GM18951 (cell line): ENCODE results near the gene ACP6.

Experiments used
- POLR2A ChIP-seq: IDR thresholded peaks from 4 replicates; pipeline ENCODE4 v1.6.1; 2011; ENCODE audit warnings: mild to moderate bottlenecking; ENCODE audit not compliant: insufficient read length, insufficient read depth; ENCODE audit errors: extremely low read depth
- in situ Hi-C: fragments of 300-500 bp; cut with MboI; formaldehyde crosslinking; loops from one replicate; pipeline ENCODE4 v1.12.0; 2022; ENCODE audit warnings: low sequenced_read_pairs, mixed read lengths, inconsistent platforms; ENCODE audit not compliant: unreplicated experiment

Gene ACP6

GRCh38 chr1:147641695-147642592 lies 28.4 kb downstream of the ACP6 start:
- TF ChIP-seq POLR2A, result no peak
- in situ Hi-C loops, result no loop called here

- in situ Hi-C loops, result no loop called here
- TF ChIP-seq POLR2A, result no peak
These were observed 29.0 kb downstream of the ACP6 start for GRCh38 chr1:147641291-147641690.

- in situ Hi-C loops, result no loop called here
- TF ChIP-seq POLR2A, result no peak
These were observed 29.7 kb downstream of the ACP6 start for GRCh38 chr1:147640553-147641165.

DNA sequence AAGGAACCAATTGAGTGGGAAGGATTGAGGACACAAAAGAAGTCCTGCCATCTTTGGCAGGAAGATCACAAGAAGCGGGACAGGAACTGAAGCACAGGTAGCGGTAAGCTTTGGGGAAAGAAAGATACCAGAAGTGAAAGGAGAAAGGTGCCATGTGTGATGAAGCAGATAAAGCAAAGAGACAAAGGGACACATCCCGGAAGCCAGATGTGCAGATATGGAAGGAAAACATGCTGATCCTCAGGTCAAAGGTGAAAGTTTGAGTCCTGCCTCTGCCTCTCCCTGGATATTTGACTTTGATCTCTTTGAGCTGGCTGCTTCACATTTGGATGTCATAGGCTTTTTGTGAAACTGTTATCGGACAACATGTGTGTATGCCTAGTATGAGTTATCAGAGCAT lies 34.0 kb downstream of the ACP6 start:
- in situ Hi-C loops, result no loop called here
- TF ChIP-seq POLR2A, result no peak

GRCh38 chr1:147635342-147635741 lies 35.0 kb downstream of the ACP6 start:
- in situ Hi-C loops, result no loop called here
- no peak for TF ChIP-seq POLR2A

DNA sequence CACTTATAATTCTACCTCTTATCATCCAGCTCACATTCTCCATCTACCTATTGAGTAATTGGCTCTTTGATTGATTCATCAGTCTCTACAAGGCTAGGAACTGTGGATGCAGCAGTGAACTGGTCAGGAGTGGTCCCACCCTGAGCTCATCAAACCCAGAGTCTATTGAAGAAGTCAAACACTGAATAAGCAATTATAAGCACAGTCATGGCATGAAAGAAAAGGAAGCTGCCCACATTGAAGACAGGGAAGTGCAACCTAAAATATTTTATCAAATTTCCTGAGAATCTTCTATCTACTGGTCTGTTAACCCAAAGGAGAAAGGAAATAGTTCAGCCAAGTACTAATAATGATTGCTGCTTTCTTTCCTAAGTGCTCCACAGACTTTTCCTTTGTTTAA lies 35.7 kb downstream of the ACP6 start:
- in situ Hi-C loops, result no loop called here
- TF ChIP-seq POLR2A, result no peak

DNA sequence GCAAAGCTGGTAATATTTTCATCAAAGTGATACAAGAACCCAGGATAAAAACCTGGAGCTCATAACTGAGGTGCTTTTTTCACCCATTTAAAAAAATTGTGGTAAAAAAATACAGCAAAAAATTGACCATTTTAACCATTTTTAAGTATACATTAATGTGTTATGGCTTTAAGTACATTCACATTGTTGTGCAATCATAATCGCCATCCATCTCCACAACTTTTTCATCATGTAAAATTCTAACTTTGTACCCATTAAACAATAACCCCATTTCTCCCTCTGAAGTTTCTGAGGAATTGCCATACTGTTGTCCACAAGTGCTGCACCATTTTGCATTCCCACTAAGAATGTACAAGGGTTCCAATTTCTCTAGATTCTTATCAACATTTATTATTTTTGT lies 36.6 kb downstream of the ACP6 start:
- in situ Hi-C loops, result no loop called here
- no peak for TF ChIP-seq POLR2A

- in situ Hi-C loops, result no loop called here
These were observed 38.5 kb downstream of the ACP6 start for GRCh38 chr1:147631839-147632238.

GRCh38 chr1:147630447-147630846 lies 39.9 kb downstream of the ACP6 start:
- no peak for TF ChIP-seq POLR2A
- in situ Hi-C loops, result no loop called here

More at GRCh38 chr1:147631839-147632238, 38.5 kb downstream of the ACP6 start:
- no peak for TF ChIP-seq POLR2A

DNA sequence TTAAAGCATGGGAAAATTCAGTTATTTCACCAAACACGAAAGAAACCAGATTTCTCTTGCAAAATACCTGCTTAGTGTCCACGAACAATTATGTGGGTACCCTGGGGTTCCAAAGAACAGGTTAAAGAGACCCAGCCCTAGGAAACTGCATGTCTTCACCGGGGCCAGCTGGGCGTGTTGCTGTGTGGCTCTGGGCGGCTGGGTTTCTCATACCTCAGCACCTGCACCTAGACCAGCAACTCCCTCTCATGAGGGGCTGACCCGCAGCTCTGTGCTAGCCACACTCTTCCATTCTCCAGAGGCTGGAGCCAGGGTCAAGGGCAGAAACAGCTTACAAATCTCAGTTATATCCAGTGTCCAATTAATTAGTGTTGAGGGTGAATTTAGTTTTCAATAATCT lies 40.3 kb downstream of the ACP6 start:
- in situ Hi-C loops, result no loop called here
- no peak for TF ChIP-seq POLR2A

DNA sequence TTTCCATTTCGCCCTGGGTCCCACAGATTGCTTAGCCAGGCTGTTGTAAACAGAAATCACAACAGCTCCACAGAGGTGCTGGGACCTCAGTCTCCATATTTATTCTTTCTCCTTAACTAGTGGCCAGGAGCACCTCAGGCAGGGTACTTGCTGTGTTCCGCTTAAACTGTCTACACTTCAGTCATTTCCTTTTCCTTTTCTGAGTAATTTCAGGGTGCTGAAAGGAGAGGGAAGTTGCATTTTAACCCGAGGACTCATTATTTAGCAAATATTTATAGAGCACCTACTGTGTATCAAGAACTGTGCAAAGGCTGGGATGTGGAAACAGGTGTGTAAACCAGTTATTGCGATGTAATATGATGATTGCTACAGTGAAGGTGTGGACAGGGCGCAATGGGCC lies 41.9 kb downstream of the ACP6 start:
- in situ Hi-C loops, result loop anchor here (10.0 kb wide), 2 partner anchors 134 to 354 kb away; no protein-coding TSS in a partner anchor
- TF ChIP-seq POLR2A, result no peak

- in situ Hi-C loops, result loop anchor here (10.0 kb wide), 2 partner anchors 133 to 353 kb away; no protein-coding TSS in a partner anchor
- TF ChIP-seq POLR2A, result no peak
These were observed 42.8 kb downstream of the ACP6 start for GRCh38 chr1:147627435-147628110.

GRCh38 chr1:147626739-147627138 lies 43.6 kb downstream of the ACP6 start:
- no peak for TF ChIP-seq POLR2A
- in situ Hi-C loops, result loop anchor here (10.0 kb wide), 2 partner anchors 132 to 352 kb away; no protein-coding TSS in a partner anchor

DNA sequence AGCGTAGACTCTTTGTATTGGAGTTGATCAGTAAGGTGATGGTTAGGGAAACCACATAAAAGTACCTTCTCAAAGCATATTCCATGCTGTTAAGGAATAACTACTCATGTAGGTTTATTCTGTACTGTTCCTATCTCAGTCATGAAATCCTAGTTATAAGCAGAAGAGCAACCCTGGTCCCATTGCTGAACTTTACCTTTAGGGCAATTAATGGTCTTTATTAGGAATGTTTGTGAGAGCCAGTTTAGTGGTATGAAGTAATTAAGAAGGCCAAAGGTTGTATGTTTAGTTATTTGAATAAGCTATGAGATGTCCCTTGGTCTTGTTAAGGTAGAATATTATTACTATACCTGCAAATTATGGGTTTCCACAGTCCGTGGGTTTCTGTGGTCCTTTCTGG lies 44.0 kb downstream of the ACP6 start:
- TF ChIP-seq POLR2A, result no peak
- in situ Hi-C loops, result loop anchor here (10.0 kb wide), 2 partner anchors 131 to 351 kb away; no protein-coding TSS in a partner anchor
